VCaP (cell line): ENCODE results near the gene C1orf159.

ENCODE experiments used
- H3K27ac ChIP-seq: fragments of 450-650 bp; 2 replicates; pipeline ENCODE4 v1.5.1; 2017
- CTCF ChIP-seq: fragments of 450-650 bp; conservative IDR thresholded peaks from 2 replicates; pipeline ENCODE4 v1.5.1; 2017; ENCODE audit warnings: mild to moderate bottlenecking, moderate library complexity

Gene C1orf159

GRCh38 chr1:1042835-1043234 lies 73.1 kb downstream of the C1orf159 start:
- no peak overlapping the region for H3K27ac ChIP-seq
- TF ChIP-seq CTCF, result no peak

- H3K27ac ChIP-seq, result no peak overlapping the region
- no peak for TF ChIP-seq CTCF
These were observed 74.0 kb downstream of the C1orf159 start for GRCh38 chr1:1041873-1042272.

GRCh38 chr1:1041092-1041523 lies 74.8 kb downstream of the C1orf159 start:
- TF ChIP-seq CTCF, result no peak
- no peak overlapping the region for H3K27ac ChIP-seq

- H3K27ac ChIP-seq, result peak overlapping the region; percentile 74
These were observed 75.6 kb downstream of the C1orf159 start for GRCh38 chr1:1040004-1040991.

GRCh38 chr1:1039145-1039910 lies 76.6 kb downstream of the C1orf159 start:
- peak overlapping the region; percentile 74; the same call in 1 of the 2 replicates for H3K27ac ChIP-seq
- TF ChIP-seq CTCF, result no peak

More at GRCh38 chr1:1040004-1040991, 75.6 kb downstream of the C1orf159 start:
- TF ChIP-seq CTCF, result peak; percentile 20; the same call in 1 of the 2 replicates

GRCh38 chr1:1038694-1039093 lies 77.2 kb downstream of the C1orf159 start:
- no peak overlapping the region for H3K27ac ChIP-seq
- no peak for TF ChIP-seq CTCF
